ENCODE data around the gene PTPRT. TPM values are rescaled to one million over a fixed set of nuclear protein-coding genes. Genes with fewer than 3 reads are reported as not detected.

The PTPRT gene
- total and polyA plus RNA-seq, 2 of the 13 experiments (the other 11 are each of a cell fraction or from before 2014, with no cell fraction given): under 0.01 to 0.09 TPM

GRCh38 chr20:42159808-42160207 lies 1029.9 kb downstream of the PTPRT start:
- Histone ChIP-seq H3K4me1 (ENCODE audit: insufficient read depth, low read length) (no peaks in the 10 kb centered on the region), H3K27ac (ENCODE audit: extremely low read length, insufficient read depth, low read length) (no peak overlapping the region), H3K9me3 (ENCODE audit: low read length) (peaks cover 1% of the 10 kb centered on the region; the same call in 1 of the 2 replicates), H4K20me1 (ENCODE audit: insufficient read depth, low read length) (no peaks in the 10 kb centered on the region), H3K4me3 (replicated peaks in 1 of 3; ENCODE audit: insufficient read depth in 1 of 3, low read depth in 2 of 3, low read length in 3 of 3) (no peak overlapping the region), H3K36me3 (replicated peaks in 1 of 2; ENCODE audit: control insufficient read depth in 1 of 2, insufficient read depth in 2 of 2, low read length in 2 of 2) (no peaks in the 10 kb centered on the region), H3K79me2 (ENCODE audit: insufficient read depth, low read length) (no peaks in the 10 kb centered on the region), H3K27me3 (ENCODE audit: control insufficient read depth in 1 of 2, insufficient read depth in 2 of 2, low read length in 2 of 2) (no peaks in the 10 kb centered on the region), H2AFZ (ENCODE audit: low read length) (no peak overlapping the region), H3K4me2 (ENCODE audit: low read depth, low read length) (no peak overlapping the region), H3K9ac (ENCODE audit: insufficient read depth, low read depth, low read length) (no peak overlapping the region)
- no TSS peak for BruUV-seq (replicated peaks)
- WGBS (ENCODE audit: low lambda C conversion rate): 2% methylated on average over 3 of the region's 3 CpGs
- intact Hi-C loops (cut with micrococcal nuclease; ENCODE audit: unreplicated experiment): no loop called here
- DNase-seq (ENCODE audit: low spot score): no peak
- ChIA-PET CTCF (ENCODE audit: low intra/inter-chr PET ratio, low total read pairs) (no interaction called here), POLR2A (no interaction called here)
- in situ Hi-C loops (cut with HindIII; ENCODE audit: extremely low pct_ligation_motif_present, low pct_unique_long_range_greater_than_20kb): no loop called here
- TF ChIP-seq CEBPB (IDR thresholded peaks at IDR 0.05; ENCODE audit: borderline replicate concordance, low read depth, low read length) (no peak), ZNF747 (CRISPR knock-in tag; IDR thresholded peaks at IDR 0.05; ENCODE audit: borderline replicate concordance) (no peak), MXI1 (IDR thresholded peaks at IDR 0.05; ENCODE audit: borderline replicate concordance, low read depth, low read length) (no peak), TAF1 (CRISPR knock-in tag; IDR thresholded peaks at IDR 0.05) (no peak), MAFK (conservative IDR thresholded peaks at IDR 0.05 in 1 of 2, IDR thresholded peaks at IDR 0.05 in 1 of 2; ENCODE audit: low read length in 2 of 2) (peak; percentile 67 to 74; a peak in 3 of 4 replicates), MAFF (IDR thresholded peaks at IDR 0.05; ENCODE audit: low read depth, low read length) (peak; percentile 72; the same call in 1 of the 2 replicates), CAMTA2 (CRISPR knock-in tag; IDR thresholded peaks at IDR 0.05; ENCODE audit: borderline replicate concordance) (no peak), NR2F6 (IDR thresholded peaks at IDR 0.05) (no peak), NR2F6 (CRISPR knock-in tag; IDR thresholded peaks at IDR 0.05) (no peak), HIC2 (CRISPR knock-in tag; IDR thresholded peaks at IDR 0.05; ENCODE audit: low read depth) (no peak), HNRNPLL (IDR thresholded peaks at IDR 0.05; ENCODE audit: low read depth, low read length, poor library complexity, severe bottlenecking) (no peak), GLMP (CRISPR knock-in tag; IDR thresholded peaks at IDR 0.05; ENCODE audit: borderline replicate concordance) (no peak), ZNF672 (CRISPR knock-in tag; IDR thresholded peaks at IDR 0.05) (no peak), PHF8 (CRISPR knock-in tag; IDR thresholded peaks at IDR 0.05) (no peak), KAT8 (CRISPR knock-in tag; IDR thresholded peaks at IDR 0.05) (no peak), THRA (CRISPR knock-in tag; IDR thresholded peaks at IDR 0.05; ENCODE audit: borderline replicate concordance) (no peak), ZNF563 (CRISPR knock-in tag; IDR thresholded peaks at IDR 0.05) (no peak)
- no peak for ATAC-seq
- FAIRE-seq: no peak
